ENCODE results near the gene ELP5.
A peak's percentile ranks its signal among the peaks of the same experiment; 100 is the strongest.

The ELP5 gene

DNA sequence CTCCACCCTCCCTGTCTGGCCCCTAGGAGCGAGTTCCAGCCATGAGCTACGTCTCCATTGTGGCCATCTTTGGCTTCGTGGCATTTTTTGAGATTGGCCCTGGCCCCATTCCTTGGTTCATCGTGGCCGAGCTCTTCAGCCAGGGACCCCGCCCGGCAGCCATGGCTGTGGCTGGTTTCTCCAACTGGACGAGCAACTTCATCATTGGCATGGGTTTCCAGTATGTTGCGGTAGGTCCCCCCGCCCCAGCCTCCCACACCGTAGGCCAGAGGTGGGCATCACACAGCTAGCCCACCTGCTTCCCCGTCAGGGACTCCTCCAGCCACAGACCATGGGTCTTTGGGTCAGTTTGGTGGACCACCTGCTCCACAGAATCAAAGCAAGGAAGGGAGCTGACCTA lies 33.7 kb downstream of the ELP5 start:
- no peak for DNase-seq

DNA sequence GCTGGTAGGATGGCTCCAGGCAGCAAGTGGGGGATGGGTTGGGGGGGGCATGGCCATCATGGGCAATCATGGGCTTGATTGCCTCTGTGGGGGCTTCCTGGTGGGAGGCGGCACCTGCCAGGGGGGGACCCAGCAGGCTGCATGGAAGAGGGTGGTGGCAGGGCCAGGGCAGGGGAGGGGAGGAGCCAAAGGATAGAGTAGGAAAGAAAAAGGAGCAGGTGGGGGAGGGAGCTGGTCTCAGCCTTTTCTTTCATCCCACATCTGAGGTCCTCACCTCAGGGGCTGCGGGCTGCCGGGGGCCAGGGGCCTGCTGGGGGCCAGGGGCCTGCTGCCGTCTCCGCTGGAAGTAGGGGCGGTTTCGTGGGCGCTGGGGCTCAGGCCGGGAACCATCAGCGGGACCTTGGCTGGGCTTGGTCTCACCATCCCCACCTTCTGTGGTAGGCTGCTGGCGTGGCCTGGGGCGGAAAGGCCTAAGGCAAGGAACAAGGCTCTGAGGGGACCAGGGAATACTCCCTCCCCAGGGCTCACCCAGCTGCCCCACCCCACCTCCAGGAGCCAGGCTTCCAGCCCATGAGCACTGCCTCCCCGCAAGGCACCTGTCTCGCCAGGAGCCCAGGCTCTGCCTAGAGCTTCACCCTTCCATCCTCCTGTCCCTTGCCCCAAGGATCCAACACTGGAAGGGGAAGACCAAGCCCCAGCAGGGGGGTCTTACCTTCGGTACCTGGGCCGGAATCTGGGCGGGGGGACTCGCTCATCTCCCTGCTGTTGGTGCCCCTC lies 37.4 kb downstream of the ELP5 start:
- no peak for DNase-seq

DNA sequence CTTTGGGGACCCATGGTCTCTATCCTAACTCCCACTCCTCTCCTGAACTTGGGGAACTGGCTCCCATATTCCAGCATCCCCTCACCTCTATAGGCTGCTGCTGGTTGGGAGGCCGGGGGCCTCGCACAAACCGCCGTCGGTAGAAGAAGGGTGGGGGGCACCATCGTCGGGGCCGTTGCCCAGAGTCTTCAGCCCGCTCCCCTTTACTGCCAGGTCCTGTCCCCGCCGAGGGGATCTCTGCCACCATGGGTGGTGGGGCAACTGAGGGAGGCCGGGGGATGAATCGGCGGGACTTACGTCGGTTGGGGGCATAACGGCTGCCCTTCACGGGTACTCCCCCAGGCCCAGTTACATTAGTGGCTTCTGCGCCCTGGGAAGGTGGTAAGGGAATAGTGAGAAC lies 38.2 kb downstream of the ELP5 start:
- no peak for DNase-seq

DNA sequence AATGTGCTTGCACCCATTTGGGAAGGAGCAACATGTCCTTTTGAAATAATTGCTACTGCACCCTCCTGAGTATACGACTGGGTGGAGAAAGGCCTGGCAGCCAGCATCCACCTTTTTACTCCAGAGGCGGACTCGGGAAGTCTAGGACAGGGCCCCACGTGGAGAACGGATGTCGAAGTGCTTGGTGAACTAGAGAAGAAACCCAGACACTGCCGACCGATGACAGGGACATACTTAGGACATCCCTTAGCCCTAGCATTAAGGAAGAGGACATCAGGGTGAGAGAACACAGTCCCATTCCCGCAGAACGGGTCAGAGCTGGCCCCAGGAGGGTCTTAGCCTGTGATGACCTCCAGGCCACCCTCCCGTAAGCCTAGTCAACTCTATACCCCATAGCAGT lies 38.7 kb downstream of the ELP5 start:
- DNase-seq, result no peak

DNA sequence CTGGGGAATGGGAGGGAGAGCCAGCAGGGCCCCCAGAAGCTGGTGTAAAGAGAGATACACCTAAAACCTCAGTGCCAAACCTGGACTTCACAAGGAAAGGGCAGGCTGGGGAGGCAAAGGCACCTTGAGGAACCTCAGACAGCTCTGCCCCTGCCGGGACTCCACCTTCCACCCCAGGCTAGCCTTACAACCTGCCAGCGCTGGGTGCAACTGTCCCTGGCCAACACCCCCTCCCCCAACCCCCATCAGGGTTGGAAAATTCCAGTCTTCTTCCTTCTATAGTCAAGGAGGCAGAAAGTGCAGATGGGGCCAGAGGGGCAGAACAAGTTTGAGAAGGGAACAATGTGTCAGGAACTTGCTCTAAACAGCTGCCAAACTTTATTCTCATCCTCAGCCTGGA lies 40.2 kb downstream of the ELP5 start:
- no peak for DNase-seq

DNA sequence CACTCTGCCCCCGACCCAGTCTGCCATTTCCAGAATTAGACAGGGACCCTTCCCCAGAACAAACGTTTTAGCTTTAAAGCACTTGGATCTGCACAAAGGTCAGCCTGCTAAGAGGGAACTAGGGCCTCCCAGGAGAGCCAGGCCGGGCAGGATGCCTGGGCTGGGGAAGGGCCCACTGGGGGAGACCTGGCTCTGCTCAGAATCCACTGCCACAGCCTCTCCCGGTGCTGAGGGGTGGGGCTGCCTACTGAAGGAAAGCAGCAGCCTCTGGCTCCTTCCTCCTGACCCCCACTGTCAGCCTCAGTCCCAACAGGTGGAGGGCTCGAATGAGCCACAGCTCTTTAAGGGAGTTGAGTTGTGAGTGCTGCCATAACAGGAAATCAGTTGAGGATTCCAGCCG lies 40.7 kb downstream of the ELP5 start:
- DNase-seq, result no peak

DNA sequence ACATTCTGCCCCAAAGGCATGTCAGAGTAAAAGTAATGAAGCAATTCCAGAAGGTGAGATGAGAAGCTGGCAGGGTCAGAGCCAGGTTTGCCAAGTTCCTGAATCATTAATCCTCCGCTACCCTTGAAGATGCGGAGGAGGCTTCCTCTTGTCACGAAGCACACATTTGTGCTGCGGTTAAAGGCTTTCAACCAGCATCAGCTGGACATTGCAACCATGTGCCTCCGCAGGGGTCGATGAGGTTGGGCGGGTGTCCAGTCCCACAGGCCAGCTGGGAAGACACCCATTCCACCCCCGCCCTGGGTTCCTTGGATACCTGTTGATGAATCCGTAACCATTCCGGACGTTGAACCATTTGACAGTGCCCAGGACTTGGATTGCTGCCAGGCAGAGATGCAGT lies 41.1 kb downstream of the ELP5 start:
- no peak for DNase-seq

DNA sequence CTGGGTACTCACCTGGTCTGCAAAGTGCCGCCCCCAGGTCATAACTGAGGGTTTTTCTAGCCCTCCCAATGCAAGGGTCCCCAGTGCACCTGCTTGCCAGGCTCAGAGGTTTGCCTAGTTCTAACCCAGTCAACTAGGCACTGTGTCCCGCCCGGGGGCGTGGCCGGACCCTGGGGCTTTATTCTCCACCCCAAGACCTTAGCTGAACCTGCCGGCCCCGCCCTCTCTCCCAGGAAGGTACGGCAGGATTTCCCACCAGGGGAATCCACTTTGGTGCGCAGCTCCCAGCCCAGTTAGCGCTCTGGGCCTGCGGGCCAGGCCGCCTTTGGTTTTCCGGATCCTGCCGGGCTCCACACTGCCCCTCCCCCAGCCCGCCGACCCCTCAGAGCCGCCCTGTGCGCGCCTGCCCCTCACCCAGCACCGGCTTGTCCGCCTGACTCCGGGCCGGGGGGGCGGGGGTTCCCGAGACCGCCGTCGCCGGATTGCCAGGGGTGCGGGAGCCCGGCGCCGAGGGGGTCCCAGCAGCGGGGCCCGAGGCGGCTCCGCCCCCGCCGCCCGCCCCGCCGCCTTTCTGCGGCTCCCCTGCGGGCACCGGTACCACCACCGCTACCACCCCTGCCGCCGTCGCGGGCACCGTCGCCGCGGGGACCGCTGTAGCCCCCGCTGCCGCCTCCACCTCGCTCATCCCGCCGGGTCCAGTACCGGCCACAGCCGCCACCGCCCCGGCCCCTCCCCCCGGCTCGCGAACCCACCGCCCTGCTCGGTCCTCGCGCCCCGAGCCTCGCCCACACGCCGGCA lies 42.0 kb downstream of the ELP5 start:
- DNase-seq, result no peak

DNA sequence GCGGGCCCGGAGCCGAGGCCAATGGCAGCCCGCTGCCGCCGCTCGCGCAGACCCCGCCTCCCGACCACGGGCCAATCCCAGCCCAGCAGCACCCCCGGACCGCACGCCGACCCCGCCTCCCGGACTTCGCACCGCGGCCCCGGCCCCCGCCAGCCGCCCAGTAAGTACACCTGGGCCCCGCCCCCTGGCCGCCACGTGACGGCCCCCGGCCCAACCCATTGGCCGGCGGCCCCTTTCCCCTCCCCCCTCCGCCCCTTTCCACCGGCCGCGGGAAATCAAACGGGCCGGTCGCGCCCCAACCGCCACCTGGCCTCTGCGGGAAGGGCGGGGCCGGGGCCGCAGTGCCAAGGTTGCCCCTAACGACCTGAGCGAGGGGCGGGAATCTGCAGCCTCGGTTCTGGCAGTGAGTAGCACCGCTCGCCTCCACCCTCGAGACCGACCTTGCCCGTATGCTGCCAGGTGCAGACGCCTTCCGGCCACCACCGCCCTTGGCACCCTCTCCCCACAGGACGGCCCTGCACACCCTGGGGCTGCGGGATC lies 42.7 kb downstream of the ELP5 start, which contains the start of gene YBX2:
TSS of gene YBX2 (minus strand) at position 26 of the 540 bp plus-strand sequence. CDS start 139 bp downstream, outside the sequence.
- peak; percentile 27 for DNase-seq

DNA sequence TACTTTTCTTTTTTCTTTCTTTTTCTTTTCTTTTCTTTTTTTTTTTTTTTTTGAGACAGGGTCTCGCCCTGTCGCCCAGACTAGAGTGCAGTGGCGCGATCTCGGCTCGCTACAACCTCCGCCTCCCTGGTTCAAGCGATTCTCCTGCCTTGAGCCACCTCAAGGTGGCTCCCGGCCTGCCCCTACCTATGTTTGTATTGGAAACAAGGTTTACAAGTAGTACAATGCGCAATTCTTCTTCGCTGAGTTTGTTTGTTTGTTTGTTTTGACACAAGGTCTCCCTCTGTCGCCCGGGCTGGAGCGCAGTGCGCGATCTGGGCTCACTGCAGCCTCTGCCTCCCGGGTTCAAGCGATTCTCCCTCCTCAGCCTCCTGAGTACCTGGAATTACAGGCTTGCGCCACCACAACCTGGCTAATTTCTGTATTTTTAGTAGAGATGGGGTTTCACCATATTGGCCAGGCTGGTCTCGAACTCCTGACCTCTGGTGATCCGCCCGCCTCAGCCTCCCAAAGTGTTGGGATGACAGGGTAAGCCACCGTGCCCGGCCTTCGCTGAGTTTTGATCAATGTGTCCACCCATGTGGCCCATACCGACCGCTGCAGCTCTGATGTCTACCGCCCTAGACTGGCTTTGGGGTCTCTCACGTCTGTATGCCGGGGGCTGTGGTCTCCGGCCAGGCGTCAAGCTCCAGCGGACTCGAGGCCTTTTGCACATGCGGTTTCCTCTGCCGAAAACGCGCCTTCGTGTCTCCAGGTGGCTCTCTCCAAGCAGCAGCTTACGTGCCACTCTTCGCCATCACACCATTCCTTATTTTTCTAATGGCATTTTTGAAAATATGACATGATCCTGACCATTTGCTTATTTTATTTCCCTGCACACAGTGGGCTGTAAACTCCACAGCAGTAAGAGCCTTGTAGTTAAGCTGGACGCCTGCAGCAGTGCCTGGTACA lies 43.5 kb downstream of the ELP5 start:
- DNase-seq, result no peak

DNA sequence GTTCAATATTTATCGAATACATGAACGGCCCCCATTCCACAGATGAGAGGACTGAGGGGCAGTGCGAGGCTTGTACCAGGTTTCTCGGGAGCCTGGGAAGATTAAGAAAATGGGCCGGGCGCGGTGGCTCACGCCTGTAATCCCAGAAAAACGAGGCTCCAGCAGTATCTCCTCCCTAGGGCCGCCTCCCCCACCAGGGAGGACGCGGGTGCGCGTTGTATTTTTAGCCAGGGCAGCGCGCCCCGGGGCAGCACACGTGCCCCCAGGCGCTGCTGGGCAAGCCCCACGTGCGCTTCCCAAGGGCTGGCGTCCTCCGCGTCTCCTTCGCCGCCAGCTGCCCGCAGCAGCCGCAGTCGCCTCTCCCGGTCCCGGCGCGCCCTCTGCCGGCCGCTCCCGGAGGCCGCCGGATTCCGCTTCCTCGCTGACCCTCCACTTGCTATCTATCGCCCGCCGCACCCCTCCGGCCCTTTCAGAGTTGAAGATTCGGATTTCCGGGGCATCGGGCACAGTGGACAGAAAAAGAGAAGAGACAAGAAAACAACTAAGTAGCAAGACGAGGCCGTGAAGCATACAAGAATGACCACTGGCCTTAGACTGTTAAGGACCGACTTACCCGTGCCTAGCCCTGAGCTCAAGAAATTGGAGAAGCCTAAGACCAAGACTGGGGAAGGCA lies 44.3 kb downstream of the ELP5 start:
- DNase-seq, result peak; percentile 72

DNA sequence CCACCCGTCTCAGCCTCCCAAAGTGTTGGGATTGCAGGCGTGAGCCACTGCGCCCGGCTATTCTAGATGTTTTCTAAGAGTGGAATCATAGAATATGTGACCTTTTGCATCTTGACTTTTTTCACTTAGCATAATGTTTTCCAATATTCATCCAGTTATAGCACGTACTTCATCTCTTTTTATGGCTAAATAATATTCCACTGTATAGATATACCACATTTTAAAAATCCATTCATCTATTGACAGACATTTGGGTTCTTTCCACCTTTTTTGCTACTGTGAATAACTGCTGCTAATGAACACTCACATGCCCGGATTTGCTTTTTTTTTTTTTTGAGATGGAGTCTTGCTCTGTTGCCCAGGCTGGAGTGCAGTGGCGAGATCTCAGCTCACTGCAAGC lies 52.2 kb downstream of the ELP5 start:
- no peak for DNase-seq

DNA sequence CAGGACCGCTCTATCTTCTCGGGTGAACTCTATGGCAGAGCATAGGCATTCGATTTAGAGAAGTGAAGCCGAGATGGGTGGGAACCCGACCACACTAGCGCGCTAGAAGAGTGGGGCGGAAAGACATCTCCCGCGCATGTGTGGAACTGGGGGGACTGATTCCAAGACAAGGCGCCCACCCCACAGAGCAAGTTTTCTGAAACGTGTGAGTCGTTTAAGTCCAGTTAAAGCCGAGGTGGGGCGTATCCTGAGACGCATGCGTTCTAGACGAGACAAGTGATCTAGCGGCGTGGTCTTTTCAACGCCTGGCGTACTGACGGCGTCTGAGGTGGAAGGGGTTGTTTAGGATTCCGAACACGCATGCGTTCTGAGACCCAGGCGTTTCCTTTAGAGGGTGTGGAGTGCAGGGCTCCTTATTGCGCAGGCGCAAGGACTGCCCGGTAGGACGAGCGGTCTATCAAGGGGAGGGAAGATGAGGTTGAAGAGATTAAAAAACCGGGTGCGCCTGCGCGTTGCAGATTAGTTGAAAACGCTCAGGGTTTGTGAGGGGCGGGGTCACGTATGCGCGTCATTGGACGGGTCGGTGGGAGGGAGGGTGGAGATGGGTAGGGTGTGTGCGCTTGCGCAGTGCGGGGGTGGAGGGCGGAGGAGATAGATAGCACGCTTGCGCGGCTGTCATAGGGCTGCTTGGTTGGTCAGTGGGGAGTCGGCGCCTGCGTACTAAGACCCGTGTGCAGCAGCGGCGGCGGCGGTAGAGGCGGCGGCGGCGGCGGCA lies 55.1 kb downstream of the ELP5 start, which contains the start of gene EIF5A:
TSS of gene EIF5A (plus strand) at position 718 of the 775 bp plus-strand sequence. CDS start 2,008 bp downstream, outside the sequence.
- peak; percentile 100 for DNase-seq

DNA sequence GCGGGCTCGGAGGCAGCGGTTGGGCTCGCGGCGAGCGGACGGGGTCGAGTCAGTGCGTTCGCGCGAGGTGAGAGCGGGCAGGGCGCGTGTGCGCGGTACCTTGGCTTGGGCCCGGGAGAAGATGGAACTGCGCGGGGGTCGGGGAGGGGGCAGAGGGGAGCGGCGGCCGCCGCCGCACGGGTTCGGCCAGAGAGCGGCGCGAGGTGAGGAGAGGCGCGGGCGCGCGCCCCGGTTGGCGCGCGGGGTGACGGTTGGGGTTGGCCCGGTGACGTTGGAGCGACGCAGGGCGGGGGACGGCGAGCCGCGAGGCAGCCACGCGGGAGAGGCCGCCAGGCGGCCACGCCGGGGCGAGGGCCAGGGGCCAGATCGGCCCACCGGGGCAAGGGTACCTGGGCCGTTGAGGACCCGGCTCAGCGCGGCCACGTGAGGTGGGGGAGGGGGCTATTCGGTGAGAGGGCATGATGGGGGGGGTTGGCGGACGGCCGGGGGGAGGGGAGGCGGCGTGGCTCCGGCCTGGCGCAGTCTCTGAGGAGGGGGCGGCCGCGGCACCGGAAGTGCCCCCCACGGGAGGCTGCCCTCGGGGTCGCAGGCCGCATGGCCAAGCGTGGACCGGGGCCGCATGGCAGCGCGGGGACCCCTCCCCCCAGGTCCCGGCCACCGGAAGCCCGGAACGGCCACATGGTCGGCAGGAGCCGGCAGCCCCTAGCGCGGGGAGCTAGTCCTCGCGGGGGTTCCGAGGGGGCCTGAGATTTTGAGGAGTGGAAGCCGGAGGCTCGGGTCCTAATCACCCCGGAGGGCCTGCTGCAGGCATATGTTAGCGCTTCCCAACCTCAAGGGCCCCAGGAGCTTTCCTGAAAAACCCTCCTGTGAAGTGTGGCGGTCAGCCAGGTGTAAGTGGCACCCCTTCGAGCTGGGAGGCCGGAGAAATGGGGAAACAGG lies 55.9 kb downstream of the ELP5 start:
- peak; percentile 31 for DNase-seq

DNA sequence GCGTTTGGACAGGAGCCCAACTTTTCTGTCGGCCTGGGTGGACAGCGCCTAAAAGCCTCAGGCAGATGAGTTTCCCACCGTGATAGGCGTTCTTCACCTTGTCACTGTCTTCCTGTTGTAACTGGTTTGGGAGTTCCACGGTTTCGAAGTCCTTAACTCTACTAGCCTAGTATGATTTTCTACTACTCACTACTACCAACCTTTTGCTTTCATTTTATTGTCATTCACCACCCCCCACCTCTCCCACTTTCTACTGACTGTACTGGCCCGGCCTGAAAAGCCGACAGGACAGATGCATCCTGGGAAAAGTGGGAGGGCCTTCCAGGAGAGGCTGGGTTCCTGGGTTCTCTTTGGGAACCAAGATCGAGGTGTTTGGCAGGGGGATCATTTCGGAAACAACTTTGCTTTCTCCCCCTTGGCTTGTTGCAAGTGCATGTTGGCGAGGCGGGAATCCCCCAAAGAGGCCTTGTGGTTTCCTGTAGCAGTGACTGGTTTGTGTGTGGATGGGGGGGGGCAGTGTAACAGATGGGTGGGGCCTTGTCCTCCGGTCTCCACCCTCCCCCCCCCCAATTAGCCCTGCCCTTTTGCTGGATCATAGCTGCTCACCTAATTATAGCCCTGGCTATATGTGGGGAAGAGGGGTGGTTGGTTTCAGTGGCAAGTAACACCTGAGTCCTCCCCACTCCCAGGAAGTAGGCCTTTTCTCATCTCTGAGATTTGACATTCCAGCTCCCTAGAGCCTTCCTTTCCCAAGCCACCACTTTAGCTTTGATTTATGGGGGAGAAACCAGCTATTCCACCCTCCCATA lies 56.8 kb downstream of the ELP5 start:
- DNase-seq, result peak; percentile 76

All from fibroblast of skin of abdomen (primary cell).